SK-N-SH (cell line): ENCODE results near the gene ITPA. TPM values are rescaled to one million over a fixed set of nuclear protein-coding genes. Genes with fewer than 3 reads are reported as not detected.
A peak's percentile ranks its signal among the peaks of the same experiment; 100 is the strongest.

Experiments used
- CTCF ChIA-PET: fragments of 300-600, 350-600 bp; formaldehyde crosslinking; extraction: SDS; loops from one replicate; lab custom pipeline; 2021; lab: Yijun Ruan, JAX
- POLR2A ChIA-PET: fragments of 350-600 bp; sonication (Branson Sonifier 250); formaldehyde crosslinking; extraction: SDS; loops from one replicate; lab custom pipeline; 2020; ENCODE audit warnings: antibody characterized with exemption, inconsistent platforms; lab: Yijun Ruan, JAX
- DNase-seq: peaks from one replicate; pipeline ENCODE4 v3.0.0; 2012
- H2AFZ ChIP-seq: fragments of 200-600 bp; sonication (generic); 2 replicates; pipeline ENCODE4 v1.8.1; 2016; ENCODE audit warnings: antibody characterized with exemption, mild to moderate bottlenecking, low read depth
- H3F3A ChIP-seq: fragments of 200-600 bp; sonication (generic); replicated peaks from 2 replicates; pipeline ENCODE3; 2016; ENCODE audit warnings: antibody characterized with exemption, mild to moderate bottlenecking; ENCODE audit not compliant: insufficient read depth
- H3K27ac ChIP-seq, 2 experiments: fragments of 200-500 bp in 1 of 2; fragments of 200-600 bp in 1 of 2; sonication (Bioruptor generic) in 1 of 2; sonication (generic), shearing (Covaris generic) in 1 of 2; 2 replicates each; pipeline versions ENCODE4 v1.5.1 to v1.6.1; 2014 to 2016; ENCODE audit warnings: low read depth in 2 of 2, inconsistent platforms in 1 of 2, low read length in 1 of 2, mild to moderate bottlenecking in 1 of 2, mixed read lengths in 1 of 2
- H3K27me3 ChIP-seq: fragments of 200-600 bp; sonication (generic), shearing (Covaris generic); 2 replicates; pipeline ENCODE4 v1.6.1; 2016; ENCODE audit warnings: mixed run types; ENCODE audit not compliant: insufficient read depth
- H3K36me3 ChIP-seq, 2 experiments: fragments of 200-500 bp in 1 of 2; fragments of 200-600 bp in 1 of 2; sonication (Bioruptor generic) in 1 of 2; sonication (generic) in 1 of 2; replicated peaks in 1 of 2; 2 replicates each; pipeline versions ENCODE3 to v1.5.1; 2014 to 2016; ENCODE audit warnings: low read length in 1 of 2, mild to moderate bottlenecking in 1 of 2; ENCODE audit not compliant: insufficient read depth in 2 of 2, control insufficient read depth in 1 of 2
- H3K4me1 ChIP-seq, 2 experiments: fragments of 200-500 bp in 1 of 2; fragments of 200-600 bp in 1 of 2; sonication (Bioruptor generic) in 1 of 2; sonication (generic), shearing (Covaris generic) in 1 of 2; 2 replicates each; pipeline versions ENCODE4 v1.5.1 to v1.6.1; 2014 to 2016; ENCODE audit warnings: low read depth in 1 of 2, low read length in 1 of 2, mixed run types in 1 of 2; ENCODE audit not compliant: insufficient read depth in 2 of 2, control insufficient read depth in 1 of 2
- H3K4me2 ChIP-seq: fragments of 200-600 bp; sonication (generic), shearing (Covaris generic); 2 replicates; pipeline ENCODE4 v1.6.1; 2017; ENCODE audit warnings: mixed run types
- H3K4me3 ChIP-seq, 2 experiments: fragments of 200-500 bp in 1 of 2; fragments of 200-600 bp in 1 of 2; sonication (Bioruptor generic) in 1 of 2; sonication (generic), shearing (Covaris generic) in 1 of 2; 2 replicates each; pipeline versions ENCODE4 v1.5.1 to v1.8.1; 2014 to 2016; ENCODE audit warnings: low read depth in 2 of 2, inconsistent platforms in 1 of 2, low read length in 1 of 2, mild to moderate bottlenecking in 1 of 2, mixed read lengths in 1 of 2, moderate library complexity in 1 of 2
- H3K79me2 ChIP-seq: fragments of 200-600 bp; sonication (generic); 2 replicates; pipeline ENCODE4 v1.8.1; 2017; ENCODE audit warnings: mild to moderate bottlenecking; ENCODE audit not compliant: insufficient read depth
- H3K9ac ChIP-seq: fragments of 200-600 bp; sonication (generic); 2 replicates; pipeline ENCODE4 v1.6.1; 2017; ENCODE audit warnings: mixed run types
- H3K9me2 ChIP-seq: fragments of 200-600 bp; sonication (generic); 2 replicates; pipeline ENCODE4 v1.6.1; 2017; ENCODE audit warnings: mixed run types
- H3K9me3 ChIP-seq: fragments of 200-600 bp; sonication (generic); 2 replicates; pipeline ENCODE4 v1.6.1; 2017; ENCODE audit warnings: mixed run types, mild to moderate bottlenecking, moderate library complexity
- H4K20me1 ChIP-seq: fragments of 200-600 bp; sonication (generic); 2 replicates; pipeline ENCODE4 v1.6.1; 2017; ENCODE audit warnings: mild to moderate bottlenecking, mixed run types; ENCODE audit not compliant: insufficient read depth
- ELF1 ChIP-seq: IDR thresholded peaks from 2 replicates; pipeline ENCODE4 v1.4.0; 2012
- FOSL2 ChIP-seq: IDR thresholded peaks from 2 replicates; pipeline ENCODE4 v1.4.0; 2012; ENCODE audit warnings: low read depth, mild to moderate bottlenecking, moderate library complexity, borderline replicate concordance
- FOXJ3 ChIP-seq: sonication (generic); formaldehyde crosslinking; IDR thresholded peaks from 2 replicates; pipeline ENCODE4 v1.5.1; 2020; ENCODE audit warnings: mild to moderate bottlenecking, missing genetic modification reagents
- FOXM1 ChIP-seq: IDR thresholded peaks from 2 replicates; pipeline ENCODE4 v1.4.0; 2012; ENCODE audit warnings: low read depth, mild to moderate bottlenecking
- GABPA ChIP-seq: IDR thresholded peaks from 2 replicates; pipeline ENCODE4 v1.4.0; 2012; ENCODE audit warnings: low read depth, mild to moderate bottlenecking
- GATA2 ChIP-seq: sonication (generic); formaldehyde crosslinking; IDR thresholded peaks from 2 replicates; pipeline ENCODE4 v1.5.0; 2020; ENCODE audit warnings: mild to moderate bottlenecking, missing genetic modification reagents
- IRF3 ChIP-seq: fragments of 150-350 bp; IDR thresholded peaks from 2 replicates; pipeline ENCODE4 v1.6.1; 2016; ENCODE audit warnings: mild to moderate bottlenecking, low read depth, low read length
- MEF2A ChIP-seq: IDR thresholded peaks from 2 replicates; pipeline ENCODE4 v1.4.0; 2012; ENCODE audit warnings: low read depth, borderline replicate concordance
- NRF1 ChIP-seq: IDR thresholded peaks from 2 replicates; pipeline ENCODE4 v1.6.1; 2012; ENCODE audit warnings: low read depth, mild to moderate bottlenecking, low read length
- RCOR1 ChIP-seq: fragments of 150-350 bp; IDR thresholded peaks from 2 replicates; pipeline ENCODE4 v1.6.1; 2017; ENCODE audit warnings: antibody characterized with exemption, low read length
- RFX5 ChIP-seq: IDR thresholded peaks from 2 replicates; pipeline ENCODE4 v1.6.1; 2012; ENCODE audit warnings: mild to moderate bottlenecking, improper control_type of control experiment, low read length
- SMC3 ChIP-seq: IDR thresholded peaks from 2 replicates; pipeline ENCODE4 v1.6.1; 2012; ENCODE audit warnings: low read depth, low read length, improper control_type of control experiment
- TCF12 ChIP-seq: IDR thresholded peaks from 2 replicates; pipeline ENCODE4 v1.4.0; 2012
- USF1 ChIP-seq: IDR thresholded peaks from 2 replicates; pipeline ENCODE4 v1.4.0; 2012; ENCODE audit warnings: low read depth, borderline replicate concordance
- USF2 ChIP-seq: fragments of 150-350 bp; IDR thresholded peaks from 2 replicates; pipeline ENCODE4 v1.6.1; 2017; ENCODE audit warnings: antibody characterized with exemption, low read length, low read depth, borderline replicate concordance
- YY1 ChIP-seq: IDR thresholded peaks from 2 replicates; pipeline ENCODE4 v1.4.0; 2012; ENCODE audit warnings: low read depth, mild to moderate bottlenecking
- ZBTB33 ChIP-seq: IDR thresholded peaks from 2 replicates; pipeline ENCODE4 v1.4.0; 2012; ENCODE audit warnings: low read depth, borderline replicate concordance
- WGBS: methylation state at CpG from one replicate; pipeline ENCODE4 v1.1.6; 2017; ENCODE audit warnings: low lambda C conversion rate; 5-methylcytosine and 5-hydroxymethylcytosine counted together
- polyA plus RNA-seq, 3 experiments: library from polyadenylated mRNA; depleted of rRNA; stranded (reverse); fragments of >200 nt; gene quantifications; 2 replicates each; pipeline ENCODE4 v1.2.3, GENCODE V29; 2012

Gene ITPA
- polyA plus RNA-seq, 1 of the 3 experiments (the other 2 are of a cell fraction) = 66.7 TPM

- 34% methylated on average over 5 of the region's 5 CpGs for WGBS
- Histone ChIP-seq H3K4me3 (peak overlapping the region; percentile 84 to 89), H3K9ac (no peak overlapping the region), H3K27ac (no peak overlapping the region; a peak in 1 of 4 replicates), H3K79me2 (no peaks in the 10 kb centered on the region), H3K4me2 (peak overlapping the region; percentile 98), H3K9me3 (no peaks in the 10 kb centered on the region), H3F3A (no peaks in the 10 kb centered on the region), H2AFZ (no peak overlapping the region), H3K9me2 (no peaks in the 10 kb centered on the region), H4K20me1 (no peaks in the 10 kb centered on the region), H3K36me3 (no peaks in the 10 kb centered on the region), H3K4me1 (peaks cover 0 to 15% of the 10 kb centered on the region in 2 experiments; a peak in 2 of 4 replicates), H3K27me3 (no peaks in the 10 kb centered on the region)
- no peak for DNase-seq
- ChIA-PET POLR2A (no interaction called here), CTCF (interaction anchor here (0.7 to 1.5 kb wide), 4 partner anchors 10 to 144 kb away, joined by 3 to 6 read pairs (median 3); no protein-coding TSS in a partner anchor)
- TF ChIP-seq NRF1 (no peak), ELF1 (no peak), TCF12 (no peak), FOXJ3 (CRISPR knock-in tag) (no peak), GABPA (no peak), FOXM1 (no peak), ZBTB33 (no peak), SMC3 (no peak), YY1 (no peak)
These were observed 37.0 kb upstream of the ITPA start for GRCh38 chr20:3172126-3172932.

- no peaks in the 10 kb centered on the region for H3K9me3 ChIP-seq
- H3K4me3 ChIP-seq = peak within 1 kb of the TSS; percentile 84 to 89
- no peaks in the 10 kb centered on the region for H3K79me2 ChIP-seq
- DNase-seq = peak; percentile 94
- H3K4me1 ChIP-seq = peaks cover 0 to 15% of the 10 kb centered on the region in 2 experiments; a peak in 2 of 4 replicates
- ChIA-PET CTCF (interaction anchor here (0.5 to 1.5 kb wide), 4 partner anchors 13 to 144 kb away, joined by 3 to 6 read pairs (median 3); no protein-coding TSS in a partner anchor), POLR2A (no interaction called here)
- no peaks in the 10 kb centered on the region for H3K9me2 ChIP-seq
- peak within 1 kb of the TSS; percentile 35 to 65; a peak in 2 of 4 replicates for H3K27ac ChIP-seq
- H2AFZ ChIP-seq = peak within 1 kb of the TSS; percentile 92
- peaks cover 3% of the 10 kb centered on the region for H3F3A ChIP-seq
- H3K4me2 ChIP-seq = peak within 1 kb of the TSS; percentile 98
- no peaks in the 10 kb centered on the region for H3K36me3 ChIP-seq
- H3K27me3 ChIP-seq = no peaks in the 10 kb centered on the region
- no peaks in the 10 kb centered on the region for H4K20me1 ChIP-seq
- peak within 1 kb of the TSS; percentile 85 for H3K9ac ChIP-seq
- 3% methylated on average over 27 of the region's 62 CpGs for WGBS
- TF ChIP-seq FOXJ3 (CRISPR knock-in tag) = no peak
- TF ChIP-seq IRF3 = no peak
- TF ChIP-seq RCOR1 = no peak
- no peak for TF ChIP-seq USF1
- no peak for TF ChIP-seq GATA2
- no peak for TF ChIP-seq FOXM1
- TF ChIP-seq FOSL2 = no peak
- no peak for TF ChIP-seq NRF1
- TF ChIP-seq USF2 = no peak
- no peak for TF ChIP-seq MEF2A
- TF ChIP-seq YY1 = no peak
- TF ChIP-seq ZBTB33 = no peak
- TF ChIP-seq RFX5 = no peak
These were observed 36.2 kb upstream of the ITPA start, which contains the start of gene LZTS3 for GRCh38 chr20:3172933-3173609. LZTS3 (minus strand) TSS chr20:3173549; CDS start chr20:3167163, 6,386 bp downstream.
